NCI-H146 (cell line): Measurements from ENCODE around the gene HLF.

ENCODE experiments used
- DNase-seq: peaks from one replicate; lab custom pipeline; 2025; lab: John Stamatoyannopoulos, UW

HLF gene

GRCh38 chr17:55275894-55276804, 11.4 kb downstream of the HLF start:
- DNase-seq, result no peak

- no peak for DNase-seq
Measured at GRCh38 chr17:55278173-55278961, 13.6 kb downstream of the HLF start.

DNA sequence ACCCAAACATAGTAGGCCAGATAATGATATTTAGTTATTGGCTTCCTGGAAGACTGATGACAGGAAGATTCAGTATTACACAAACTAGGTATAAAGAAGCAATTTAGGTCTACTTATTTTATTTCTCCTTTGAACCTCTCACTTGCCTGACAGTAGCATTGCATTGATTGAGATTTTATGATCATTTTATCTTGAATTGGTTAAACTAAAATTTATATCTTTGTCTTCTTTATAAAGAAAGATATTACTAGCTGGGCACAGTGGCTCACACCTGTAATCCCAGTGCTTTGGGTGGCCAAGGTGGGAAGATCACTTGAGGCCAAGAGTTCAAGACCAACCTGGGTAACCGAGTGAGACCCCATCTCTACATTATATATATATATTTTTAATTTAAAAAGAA, 14.4 kb downstream of the HLF start:
- DNase-seq, result no peak

GRCh38 chr17:55279788-55280187, 15.0 kb downstream of the HLF start:
- no peak for DNase-seq

DNA sequence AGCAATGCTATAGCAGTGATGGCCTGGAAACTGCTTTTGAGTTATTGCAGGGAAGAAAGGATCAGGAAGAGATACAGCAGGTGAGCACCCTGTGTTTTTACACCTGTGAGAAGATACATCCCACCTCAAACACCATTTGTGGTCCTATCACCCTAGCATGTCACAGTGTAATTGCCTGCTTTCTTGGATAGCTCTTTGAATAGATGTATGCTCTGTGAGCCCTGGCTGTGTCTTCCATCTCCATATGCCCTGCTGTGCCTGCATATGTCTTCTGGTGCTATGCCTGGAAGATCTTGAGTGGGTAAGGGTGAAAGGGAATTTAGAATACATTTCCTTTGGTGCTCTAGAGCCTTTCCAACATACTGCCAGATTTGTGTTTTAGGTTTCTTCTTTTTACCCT, 15.5 kb downstream of the HLF start:
- no peak for DNase-seq

- DNase-seq, result no peak
Measured at GRCh38 chr17:55281649-55282378, 17.1 kb downstream of the HLF start.

- DNase-seq, result no peak
Measured at GRCh38 chr17:55282379-55282702, 17.6 kb downstream of the HLF start.

- no peak for DNase-seq
Measured at GRCh38 chr17:55282741-55283140, 18.0 kb downstream of the HLF start.

- DNase-seq, result no peak
Measured at GRCh38 chr17:55283256-55283965, 18.7 kb downstream of the HLF start.

DNA sequence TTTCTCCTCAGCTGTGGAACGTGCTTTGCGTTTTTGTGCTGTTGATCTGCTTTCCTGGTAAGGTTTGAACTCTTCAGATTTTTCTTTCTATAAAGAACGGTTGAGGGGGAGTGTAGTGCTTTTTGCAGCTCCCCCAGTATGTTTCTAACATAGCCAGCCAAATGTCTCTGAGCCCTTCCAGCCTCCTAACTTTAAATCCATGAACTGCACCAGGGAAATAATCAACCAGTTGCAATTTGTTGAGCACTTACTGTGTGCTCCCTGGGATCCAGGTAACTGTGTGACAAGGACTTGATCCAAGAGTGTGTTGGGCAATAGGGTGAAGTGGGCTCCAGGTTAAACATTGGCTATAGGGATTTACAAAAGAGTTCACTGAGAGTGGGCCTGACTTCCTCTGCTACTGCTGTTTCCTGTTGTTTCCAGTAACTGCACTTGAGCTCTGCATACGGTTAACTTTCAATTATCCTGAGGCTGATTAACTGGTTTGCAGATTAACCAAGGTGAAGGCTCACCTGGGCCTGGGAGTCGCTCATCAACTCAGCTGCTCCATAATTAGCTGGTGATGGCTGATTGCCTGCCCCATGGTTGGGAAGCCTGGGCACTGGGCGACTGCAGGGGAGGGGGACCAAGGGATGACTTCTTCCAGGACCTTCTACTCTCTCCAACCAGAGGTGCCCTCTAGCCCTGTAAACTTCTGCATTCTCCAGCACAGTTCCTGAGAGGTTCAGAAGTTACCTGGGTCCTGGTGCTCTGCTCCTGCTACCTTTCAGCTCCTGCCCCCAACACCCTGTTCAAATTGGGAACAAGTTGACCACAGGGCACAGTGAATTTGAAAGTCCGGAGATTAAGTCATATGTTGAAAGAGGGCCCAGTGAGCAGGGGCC, 19.5 kb downstream of the HLF start:
- DNase-seq, result no peak

DNA sequence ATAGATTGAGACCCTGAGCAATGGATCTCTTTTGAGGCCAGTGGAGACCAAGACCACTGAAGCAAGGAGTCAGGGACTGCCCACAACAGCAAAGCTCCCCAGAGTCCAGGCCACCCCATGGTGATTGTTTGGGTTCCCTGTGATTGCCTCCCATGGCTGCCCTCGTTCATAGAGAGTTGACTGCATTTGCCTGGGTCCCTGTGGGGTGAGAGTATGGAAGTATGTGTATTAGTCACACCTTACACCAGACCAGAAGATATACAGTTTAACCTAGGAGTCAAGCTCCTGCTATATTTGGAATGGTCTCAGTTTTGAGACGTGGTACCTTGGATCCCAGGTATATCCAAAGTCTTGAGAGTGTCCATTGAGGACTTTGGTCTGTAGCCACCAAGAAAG, 20.2 kb downstream of the HLF start:
- no peak for DNase-seq

GRCh38 chr17:55285340-55286301, 20.9 kb downstream of the HLF start:
- no peak for DNase-seq

- no peak for DNase-seq
Measured at GRCh38 chr17:55286681-55287589, 22.2 kb downstream of the HLF start.

DNA sequence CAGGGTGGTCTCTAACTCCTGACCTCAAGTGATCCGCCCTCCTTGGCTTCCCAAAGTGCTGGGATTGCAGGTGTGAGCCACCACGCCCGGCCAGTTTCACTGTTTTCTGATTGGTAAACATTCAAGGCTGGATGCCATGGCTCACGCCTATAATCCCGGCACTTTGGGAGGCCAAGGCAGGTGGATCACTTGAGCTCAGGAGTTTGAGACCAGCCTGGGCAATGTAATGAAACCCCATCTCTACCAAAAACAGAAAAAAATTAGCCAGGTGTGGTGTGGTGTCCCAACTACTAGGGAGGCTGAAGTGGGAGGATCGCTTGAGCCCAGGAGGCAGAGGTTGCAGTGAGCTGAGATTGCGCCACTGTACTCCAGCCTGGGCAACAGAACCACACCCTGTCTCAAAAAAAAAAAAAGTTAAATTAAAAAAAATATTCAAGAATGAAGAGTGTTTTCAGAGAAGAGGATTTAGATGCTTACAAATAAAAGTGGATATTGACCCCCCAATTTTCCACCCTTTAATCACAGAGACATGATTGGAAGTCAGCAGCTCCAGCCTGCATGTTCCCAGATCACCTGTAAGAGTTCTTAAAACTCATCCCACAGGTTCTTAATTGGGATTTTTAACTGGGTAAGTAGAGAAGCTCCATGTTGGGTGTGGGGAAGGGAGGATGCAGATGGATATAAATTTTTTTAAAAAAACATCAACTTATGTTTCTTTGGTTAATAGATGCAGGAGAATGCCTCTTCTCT, 23.8 kb downstream of the HLF start:
- no peak for DNase-seq

DNA sequence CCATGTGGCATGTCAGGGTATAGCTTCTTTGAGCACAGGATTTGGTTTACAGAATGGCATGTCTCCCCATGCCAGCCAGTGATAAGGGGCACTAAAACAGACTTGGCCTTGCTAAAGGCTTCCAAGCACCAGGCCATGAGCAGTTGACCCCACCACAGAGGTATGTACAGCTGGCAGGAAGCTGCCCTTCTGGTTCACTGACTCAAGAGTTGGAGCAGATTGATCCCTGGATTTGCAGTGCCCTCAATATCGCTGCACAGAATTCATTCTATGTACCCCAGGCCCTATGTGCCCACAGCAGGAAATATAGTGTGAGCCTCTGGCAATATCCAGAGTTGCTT, 24.3 kb downstream of the HLF start:
- DNase-seq, result no peak

GRCh38 chr17:55289978-55290377, 25.2 kb downstream of the HLF start:
- DNase-seq, result no peak

DNA sequence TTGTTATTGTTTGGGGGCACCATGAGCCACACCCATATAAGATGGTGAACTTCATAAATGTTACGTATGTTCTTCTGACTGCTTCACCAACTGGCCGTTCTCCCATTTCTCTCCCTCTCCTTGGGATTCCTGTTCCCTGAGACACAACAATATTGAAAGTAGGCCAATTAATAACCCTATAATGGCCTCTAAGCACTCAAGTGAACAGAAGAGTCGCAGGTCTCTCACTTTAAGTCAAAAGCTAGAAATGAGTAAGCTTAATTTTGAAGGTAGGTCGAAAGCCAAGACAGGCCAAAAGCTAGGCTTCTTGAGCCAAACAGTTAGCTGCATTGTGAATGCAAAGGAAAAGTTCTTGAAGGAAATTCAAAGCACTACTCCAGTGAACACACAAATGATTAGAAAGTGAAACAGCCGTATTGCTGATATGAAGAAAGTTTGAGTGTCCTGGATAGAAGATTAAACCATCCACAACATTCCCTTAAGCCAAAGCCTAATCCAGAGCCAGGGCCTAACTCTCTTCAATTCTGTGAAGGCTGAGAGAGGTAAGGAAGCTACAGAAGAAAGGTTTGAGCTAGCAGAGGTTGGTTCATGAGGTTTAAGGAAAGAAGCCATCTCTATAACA, 25.8 kb downstream of the HLF start:
- DNase-seq, result no peak

GRCh38 chr17:55291114-55291507, 26.4 kb downstream of the HLF start:
- no peak for DNase-seq
